ENCODE results near the gene SLC25A36.

SLC25A36 gene

DNA sequence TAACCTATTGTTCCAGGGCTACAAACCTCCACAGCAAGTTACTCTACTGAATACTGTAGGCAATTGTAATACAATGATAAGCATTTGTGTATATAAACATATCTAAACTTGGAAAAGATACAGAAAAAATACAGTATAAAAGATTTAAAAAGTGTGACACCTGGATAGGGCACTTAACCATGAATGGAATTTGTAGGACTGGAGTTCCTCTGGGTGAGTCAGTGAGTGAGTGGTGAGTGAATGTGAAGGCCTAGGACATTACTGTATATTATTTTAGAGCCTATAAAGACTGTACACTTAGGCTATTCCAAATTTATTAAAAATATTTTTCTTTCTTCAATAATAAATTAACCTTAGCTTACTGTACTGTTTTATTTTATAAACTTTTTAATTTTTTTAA is 38.4 kb upstream of the SLC25A36 start:
- no peaks in the 10 kb centered on the region for H3K9me3 ChIP-seq (ENCODE audit: severe bottlenecking)
- DNase-seq = no peak
- no peak overlapping the region for H3K4me3 ChIP-seq (ENCODE audit: low read depth, low read length)
- no peaks in the 10 kb centered on the region for H3K36me3 ChIP-seq
- TF ChIP-seq, protein P1, sequence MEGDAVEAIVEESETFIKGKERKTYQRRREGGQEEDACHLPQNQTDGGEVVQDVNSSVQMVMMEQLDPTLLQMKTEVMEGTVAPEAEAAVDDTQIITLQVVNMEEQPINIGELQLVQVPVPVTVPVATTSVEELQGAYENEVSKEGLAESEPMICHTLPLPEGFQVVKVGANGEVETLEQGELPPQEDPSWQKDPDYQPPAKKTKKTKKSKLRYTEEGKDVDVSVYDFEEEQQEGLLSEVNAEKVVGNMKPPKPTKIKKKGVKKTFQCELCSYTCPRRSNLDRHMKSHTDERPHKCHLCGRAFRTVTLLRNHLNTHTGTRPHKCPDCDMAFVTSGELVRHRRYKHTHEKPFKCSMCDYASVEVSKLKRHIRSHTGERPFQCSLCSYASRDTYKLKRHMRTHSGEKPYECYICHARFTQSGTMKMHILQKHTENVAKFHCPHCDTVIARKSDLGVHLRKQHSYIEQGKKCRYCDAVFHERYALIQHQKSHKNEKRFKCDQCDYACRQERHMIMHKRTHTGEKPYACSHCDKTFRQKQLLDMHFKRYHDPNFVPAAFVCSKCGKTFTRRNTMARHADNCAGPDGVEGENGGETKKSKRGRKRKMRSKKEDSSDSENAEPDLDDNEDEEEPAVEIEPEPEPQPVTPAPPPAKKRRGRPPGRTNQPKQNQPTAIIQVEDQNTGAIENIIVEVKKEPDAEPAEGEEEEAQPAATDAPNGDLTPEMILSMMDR (IDR thresholded peaks at IDR 0.05; ENCODE audit: low read depth, low read length) = no peak
- H3K27me3 ChIP-seq (ENCODE audit: insufficient read depth, low read depth, severe bottlenecking) = no peaks in the 10 kb centered on the region
- no peak overlapping the region for H3K27ac ChIP-seq

DNA sequence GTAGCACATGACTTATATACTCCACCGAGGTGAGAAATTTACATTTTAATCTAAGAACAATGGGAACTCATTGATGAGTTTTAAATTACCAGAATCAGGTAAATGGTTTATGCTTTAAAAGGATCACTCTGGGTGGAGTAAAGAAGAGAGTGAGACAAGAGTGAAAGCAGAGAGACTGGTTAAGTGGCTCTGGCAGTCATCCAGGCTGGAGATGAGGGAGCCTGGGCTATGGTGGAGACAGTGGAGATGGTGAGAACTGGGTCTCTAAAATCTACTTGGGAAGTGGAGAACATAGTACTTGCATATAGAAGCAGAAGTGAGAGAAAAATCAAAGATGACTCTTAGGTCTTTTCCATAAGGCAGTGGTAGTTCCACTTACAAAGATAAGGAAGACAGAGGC is 37.1 kb upstream of the SLC25A36 start:
- Histone ChIP-seq H3K9me3 (ENCODE audit: severe bottlenecking) (no peaks in the 10 kb centered on the region), H3K27ac (no peak overlapping the region), H3K27me3 (ENCODE audit: insufficient read depth, low read depth, severe bottlenecking) (no peaks in the 10 kb centered on the region), H3K4me3 (ENCODE audit: low read depth, low read length) (no peak overlapping the region), H3K36me3 (no peaks in the 10 kb centered on the region)
- TF ChIP-seq, protein P1 (IDR thresholded peaks at IDR 0.05; ENCODE audit: low read depth, low read length) = no peak
- no peak for DNase-seq

DNA sequence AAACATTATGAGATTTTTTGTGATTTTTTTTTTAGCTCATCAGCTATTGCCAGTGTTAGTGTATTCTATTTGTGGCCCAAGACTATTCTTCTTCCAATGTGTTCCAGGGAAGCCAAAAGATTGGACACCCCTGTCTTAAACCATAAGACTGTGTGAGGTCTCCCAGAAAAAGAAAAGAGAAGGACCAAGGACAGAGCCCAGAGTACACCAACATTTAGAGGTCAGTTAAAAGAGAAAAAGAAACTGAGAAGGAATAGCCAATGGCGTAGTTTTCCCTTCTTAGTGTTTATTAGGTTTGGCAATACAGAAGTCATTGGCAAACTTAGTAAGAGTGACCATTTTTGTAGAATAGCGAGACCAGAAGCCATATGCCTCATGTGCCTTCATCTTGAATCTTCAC is 36.1 kb upstream of the SLC25A36 start:
- H3K27me3 ChIP-seq (ENCODE audit: insufficient read depth, low read depth, severe bottlenecking) = no peaks in the 10 kb centered on the region
- no peak overlapping the region for H3K27ac ChIP-seq
- no peaks in the 10 kb centered on the region for H3K9me3 ChIP-seq (ENCODE audit: severe bottlenecking)
- H3K36me3 ChIP-seq = no peaks in the 10 kb centered on the region
- TF ChIP-seq, protein P1 (IDR thresholded peaks at IDR 0.05; ENCODE audit: low read depth, low read length) = no peak
- DNase-seq = no peak
- no peak overlapping the region for H3K4me3 ChIP-seq (ENCODE audit: low read depth, low read length)

DNA sequence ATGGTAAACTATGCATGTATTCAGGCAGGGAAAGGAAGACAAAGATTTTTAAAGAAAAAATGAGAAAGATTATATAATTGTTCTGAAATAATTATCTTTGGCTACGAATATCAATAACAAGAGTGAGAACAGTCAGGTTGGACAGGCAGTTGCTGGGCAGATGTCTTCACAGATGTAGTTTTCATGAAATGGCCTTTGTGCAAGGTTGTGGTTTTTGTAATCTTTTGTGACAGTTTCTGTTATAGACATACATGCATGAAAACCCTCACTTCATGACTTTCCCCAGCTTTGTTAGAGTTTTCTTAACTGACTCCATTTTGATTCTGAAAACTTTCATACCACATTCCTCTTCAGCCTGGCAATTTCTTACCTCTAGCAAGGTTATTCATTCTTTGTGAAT is 34.9 kb upstream of the SLC25A36 start:
- Histone ChIP-seq H3K36me3 (no peaks in the 10 kb centered on the region), H3K4me3 (ENCODE audit: low read depth, low read length) (no peak overlapping the region), H3K27ac (no peak overlapping the region), H3K27me3 (ENCODE audit: insufficient read depth, low read depth, severe bottlenecking) (no peaks in the 10 kb centered on the region), H3K9me3 (ENCODE audit: severe bottlenecking) (no peaks in the 10 kb centered on the region)
- DNase-seq = no peak
- TF ChIP-seq, protein P1 (IDR thresholded peaks at IDR 0.05; ENCODE audit: low read depth, low read length) = no peak

DNA sequence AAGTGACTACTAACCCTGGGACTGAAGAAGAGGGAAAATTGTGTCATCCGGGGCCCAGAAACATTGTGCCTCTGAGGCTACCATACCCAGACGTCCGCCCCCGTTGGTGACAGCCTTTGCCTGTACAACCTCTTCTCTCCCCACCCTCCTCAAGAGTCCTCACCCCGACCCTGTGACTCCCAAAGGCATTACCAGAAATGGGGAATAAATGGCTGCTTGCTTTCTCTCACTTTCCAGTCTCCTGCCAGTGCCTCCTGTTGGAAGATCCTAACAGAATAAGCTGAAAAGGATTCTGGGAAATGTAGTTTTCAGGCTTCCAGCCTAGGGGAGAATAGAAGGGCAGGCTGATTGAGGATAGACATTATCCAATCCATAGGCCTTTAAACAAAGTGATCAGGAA is 30.8 kb upstream of the SLC25A36 start:
- H3K27ac ChIP-seq = no peak overlapping the region
- no peak overlapping the region for H3K4me3 ChIP-seq (ENCODE audit: low read depth, low read length)
- no peak for DNase-seq

DNA sequence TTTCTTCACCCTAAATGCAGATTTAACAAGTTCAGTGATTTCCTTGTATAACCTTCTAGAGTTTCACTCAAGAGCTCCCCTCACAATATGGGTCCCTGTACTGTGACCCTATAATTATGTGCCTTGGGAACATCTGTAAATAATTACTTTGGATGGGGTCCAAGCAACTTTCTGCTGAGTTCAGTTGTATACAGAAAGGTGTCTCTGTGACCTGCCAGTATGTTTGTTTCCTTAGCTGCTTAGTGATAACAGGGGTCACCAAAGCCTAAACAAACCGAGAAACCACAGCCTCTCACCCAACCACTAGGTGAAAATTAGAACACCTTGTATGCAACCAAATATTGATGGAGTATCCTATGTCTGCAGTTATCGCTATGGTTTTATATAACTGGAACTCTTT is 29.8 kb upstream of the SLC25A36 start:
- no peak for DNase-seq
- Histone ChIP-seq H3K4me3 (ENCODE audit: low read depth, low read length) (no peak overlapping the region), H3K27me3 (ENCODE audit: insufficient read depth, low read depth, severe bottlenecking) (no peaks in the 10 kb centered on the region), H3K36me3 (no peaks in the 10 kb centered on the region), H3K27ac (no peak overlapping the region), H3K9me3 (ENCODE audit: severe bottlenecking) (no peaks in the 10 kb centered on the region)
- TF ChIP-seq, protein P1 (IDR thresholded peaks at IDR 0.05; ENCODE audit: low read depth, low read length) = no peak

More for the DNA sequence above, 30.8 kb upstream of the SLC25A36 start:
- TF ChIP-seq, protein P1 (IDR thresholded peaks at IDR 0.05; ENCODE audit: low read depth, low read length) = no peak
- H3K9me3 ChIP-seq (ENCODE audit: severe bottlenecking) = no peaks in the 10 kb centered on the region
- no peaks in the 10 kb centered on the region for H3K27me3 ChIP-seq (ENCODE audit: insufficient read depth, low read depth, severe bottlenecking)
- H3K36me3 ChIP-seq = no peaks in the 10 kb centered on the region

All from WERI-Rb-1 (cell line).